ENCODE measurements around the gene DCAF4L1.

Gene DCAF4L1

GRCh38 chr4:41944089-41944488 lies 37.5 kb upstream of the DCAF4L1 start:
- DNase-seq (ENCODE audit: low read depth in 1 of 2, low spot score in 1 of 2), result no peak
- Histone ChIP-seq H3K4me3 (replicated peaks; ENCODE audit: insufficient read depth, low read length) (no peak overlapping the region), H3K27ac (replicated peaks) (no peak overlapping the region), H3K27me3 (ENCODE audit: insufficient read depth, poor library complexity, severe bottlenecking) (no peaks in the 10 kb centered on the region)
- TF ChIP-seq POLR2AphosphoS5 (IDR thresholded peaks at IDR 0.05; ENCODE audit: low read depth) (no peak), REST (IDR thresholded peaks at IDR 0.05; ENCODE audit: insufficient replicate concordance, low read depth) (no peak)

DNA sequence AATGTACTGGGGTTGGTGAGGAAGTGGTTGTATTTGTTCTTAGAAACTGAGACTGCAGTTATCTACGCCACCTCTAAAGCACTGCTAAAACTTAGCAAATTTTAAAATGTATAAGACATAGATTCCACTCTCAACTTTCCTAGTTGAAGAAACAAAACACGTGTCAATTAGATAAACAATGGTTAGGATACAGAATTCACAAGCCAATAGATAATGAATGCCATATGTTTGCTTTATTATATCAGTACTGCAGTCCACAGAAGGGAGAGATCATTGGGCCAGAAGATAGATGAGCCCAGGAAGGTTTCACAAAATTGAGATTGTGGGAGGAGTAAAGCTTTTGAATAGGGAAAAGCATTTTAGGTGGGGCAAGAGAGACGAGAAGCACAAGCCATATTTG lies 32.0 kb upstream of the DCAF4L1 start:
- H3K27me3 ChIP-seq (ENCODE audit: insufficient read depth, poor library complexity, severe bottlenecking), result no peaks in the 10 kb centered on the region
- no peak for DNase-seq (ENCODE audit: low read depth in 1 of 2, low spot score in 1 of 2)
- H3K27ac ChIP-seq (replicated peaks), result no peak overlapping the region
- TF ChIP-seq SPI1 (IDR thresholded peaks at IDR 0.05; ENCODE audit: borderline replicate concordance, low read depth) (no peak), GABPA (IDR thresholded peaks at IDR 0.05; ENCODE audit: low read depth) (no peak), POLR2AphosphoS5 (IDR thresholded peaks at IDR 0.05; ENCODE audit: low read depth) (no peak), REST (IDR thresholded peaks at IDR 0.05; ENCODE audit: insufficient replicate concordance, low read depth) (no peak)
- H3K4me3 ChIP-seq (replicated peaks; ENCODE audit: insufficient read depth, low read length), result no peak overlapping the region

- peak in 1 of 2 experiments; percentile 34 for DNase-seq (ENCODE audit: low read depth in 1 of 2, low spot score in 1 of 2)
- Histone ChIP-seq H3K27me3 (ENCODE audit: insufficient read depth, poor library complexity, severe bottlenecking) (no peaks in the 10 kb centered on the region), H3K27ac (replicated peaks) (no peak overlapping the region), H3K4me3 (replicated peaks; ENCODE audit: insufficient read depth, low read length) (no peak overlapping the region)
- peak; percentile 4 for TF ChIP-seq CTCF (IDR thresholded peaks at IDR 0.05; ENCODE audit: insufficient read depth, low read length)
- no peak for TF ChIP-seq GABPA (IDR thresholded peaks at IDR 0.05; ENCODE audit: low read depth)
Measured at GRCh38 chr4:41957634-41958033, 23.9 kb upstream of the DCAF4L1 start.

- TF ChIP-seq CTCF (IDR thresholded peaks at IDR 0.05; ENCODE audit: insufficient read depth, low read length) (peak; percentile 1), POLR2AphosphoS5 (IDR thresholded peaks at IDR 0.05; ENCODE audit: low read depth) (no peak)
- DNase-seq (ENCODE audit: low read depth in 1 of 2, low spot score in 1 of 2), result peak in 1 of 2 experiments; percentile 33
- Histone ChIP-seq H3K4me3 (replicated peaks; ENCODE audit: insufficient read depth, low read length) (no peak overlapping the region), H3K27ac (replicated peaks) (no peak overlapping the region), H3K27me3 (ENCODE audit: insufficient read depth, poor library complexity, severe bottlenecking) (no peaks in the 10 kb centered on the region)
Measured at GRCh38 chr4:41963105-41963504, 18.5 kb upstream of the DCAF4L1 start.

- no peak for TF ChIP-seq SPI1 (IDR thresholded peaks at IDR 0.05; ENCODE audit: borderline replicate concordance, low read depth)
- TF ChIP-seq POLR2AphosphoS5 (IDR thresholded peaks at IDR 0.05; ENCODE audit: low read depth), result no peak
- no peak for TF ChIP-seq GABPA (IDR thresholded peaks at IDR 0.05; ENCODE audit: low read depth)
- no peak for TF ChIP-seq CTCF (IDR thresholded peaks at IDR 0.05; ENCODE audit: insufficient read depth, low read length)
- no peak for TF ChIP-seq REST (IDR thresholded peaks at IDR 0.05; ENCODE audit: insufficient replicate concordance, low read depth)
- no peak for DNase-seq (ENCODE audit: low read depth in 1 of 2, low spot score in 1 of 2)
- Histone ChIP-seq H3K4me3 (replicated peaks; ENCODE audit: insufficient read depth, low read length) (no peak overlapping the region), H3K27ac (replicated peaks) (no peak overlapping the region), H3K27me3 (ENCODE audit: insufficient read depth, poor library complexity, severe bottlenecking) (no peaks in the 10 kb centered on the region)
Measured at GRCh38 chr4:41964401-41964800, 17.2 kb upstream of the DCAF4L1 start.
